ENCODE data around the gene RETREG2.

DNA sequence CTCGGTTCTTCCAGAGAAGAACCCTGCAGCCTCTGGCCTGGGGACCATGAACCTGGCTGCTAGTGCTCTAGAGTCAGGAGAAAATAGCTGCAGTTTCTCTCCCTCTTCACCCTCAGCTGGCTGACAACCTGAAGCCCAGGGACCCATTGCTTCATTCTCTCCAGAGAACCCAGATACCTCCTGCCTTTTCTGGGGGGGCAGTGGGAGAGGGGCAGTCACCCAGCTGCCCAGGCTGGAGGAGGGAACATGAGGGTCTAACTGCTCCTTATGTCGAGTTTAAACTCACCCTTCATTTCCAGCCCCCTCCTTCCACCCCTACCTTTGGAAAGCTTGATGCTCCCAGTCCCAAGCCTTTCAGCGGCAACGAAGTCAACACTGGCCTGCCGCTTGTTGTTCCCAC, 20.9 kb downstream of the RETREG2 start:
- no peak for TF ChIP-seq POLR2A (IDR thresholded peaks at IDR 0.05)
- TF ChIP-seq, protein P1, sequence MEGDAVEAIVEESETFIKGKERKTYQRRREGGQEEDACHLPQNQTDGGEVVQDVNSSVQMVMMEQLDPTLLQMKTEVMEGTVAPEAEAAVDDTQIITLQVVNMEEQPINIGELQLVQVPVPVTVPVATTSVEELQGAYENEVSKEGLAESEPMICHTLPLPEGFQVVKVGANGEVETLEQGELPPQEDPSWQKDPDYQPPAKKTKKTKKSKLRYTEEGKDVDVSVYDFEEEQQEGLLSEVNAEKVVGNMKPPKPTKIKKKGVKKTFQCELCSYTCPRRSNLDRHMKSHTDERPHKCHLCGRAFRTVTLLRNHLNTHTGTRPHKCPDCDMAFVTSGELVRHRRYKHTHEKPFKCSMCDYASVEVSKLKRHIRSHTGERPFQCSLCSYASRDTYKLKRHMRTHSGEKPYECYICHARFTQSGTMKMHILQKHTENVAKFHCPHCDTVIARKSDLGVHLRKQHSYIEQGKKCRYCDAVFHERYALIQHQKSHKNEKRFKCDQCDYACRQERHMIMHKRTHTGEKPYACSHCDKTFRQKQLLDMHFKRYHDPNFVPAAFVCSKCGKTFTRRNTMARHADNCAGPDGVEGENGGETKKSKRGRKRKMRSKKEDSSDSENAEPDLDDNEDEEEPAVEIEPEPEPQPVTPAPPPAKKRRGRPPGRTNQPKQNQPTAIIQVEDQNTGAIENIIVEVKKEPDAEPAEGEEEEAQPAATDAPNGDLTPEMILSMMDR (IDR thresholded peaks at IDR 0.05), result no peak
